Activated CD4-positive, alpha-beta T cell treated with anti-CD3 and anti-CD28 coated beads, Interleukin-2, amount 10 ng/mL, durations not matched to agents 7 days and 5 days (primary cell): Measurements from ENCODE around the gene FIGLA. TPM values are rescaled to one million over a fixed set of nuclear protein-coding genes. Genes with fewer than 3 reads are reported as not detected.

ENCODE experiments used
- CTCF ChIA-PET: fragments of 350-600 bp; sonication (Branson Sonifier 250); formaldehyde crosslinking; loops from one replicate; lab custom pipeline; 2021; ENCODE audit warnings: antibody characterized with exemption; lab: Charles Lee
- POLR2A ChIA-PET: fragments of 350-600 bp; sonication (Branson Sonifier 250); formaldehyde crosslinking; loops from one replicate; lab custom pipeline; 2021; ENCODE audit warnings: antibody characterized with exemption; lab: Charles Lee
- DNase-seq: peaks from one replicate; pipeline ENCODE4 v3.0.0-alpha.2; 2020
- H3K27ac Mint-ChIP-seq: one replicate; pipeline ENCODE4 v1.8.0; 2021; ENCODE audit warnings: mild to moderate bottlenecking, moderate library complexity, mixed read lengths
- H3K27me3 Mint-ChIP-seq: one replicate; pipeline ENCODE4 v1.8.0; 2021; ENCODE audit warnings: mixed read lengths
- H3K36me3 Mint-ChIP-seq: one replicate; pipeline ENCODE4 v1.8.0; 2021; ENCODE audit warnings: low read depth, mixed read lengths
- H3K4me1 Mint-ChIP-seq: one replicate; pipeline ENCODE4 v1.8.0; 2021; ENCODE audit warnings: mixed read lengths
- H3K4me3 Mint-ChIP-seq: one replicate; pipeline ENCODE4 v1.8.0; 2021; ENCODE audit warnings: mild to moderate bottlenecking, moderate library complexity, mixed read lengths
- H3K9me3 Mint-ChIP-seq: one replicate; pipeline ENCODE4 v1.8.0; 2021; ENCODE audit warnings: mixed read lengths
- total RNA-seq, 2 experiments: library from RNA; stranded (reverse); gene quantifications; one replicate each; pipeline ENCODE4 v1.2.3, GENCODE V29; 2021

The FIGLA gene
- total RNA-seq, 2 experiments from 2014 or later, result not detected

- peaks cover 33% of the 10 kb centered on the region for H3K27me3 Mint-ChIP-seq
- no peaks in the 10 kb centered on the region for H3K36me3 Mint-ChIP-seq
- no peaks in the 10 kb centered on the region for H3K9me3 Mint-ChIP-seq
- DNase-seq, result no peak
- H3K4me1 Mint-ChIP-seq, result peaks cover 23% of the 10 kb centered on the region
- CTCF ChIA-PET, result interaction anchor here (0.6 to 1.3 kb wide), 2 partner anchors 15 to 148 kb away, joined by 3 read pairs; no protein-coding TSS in a partner anchor
- POLR2A ChIA-PET, result no interaction called here
- peak overlapping the region; percentile 77 for H3K4me3 Mint-ChIP-seq
- peak overlapping the region; percentile 31 for H3K27ac Mint-ChIP-seq
These were observed 23.9 kb downstream of the FIGLA start for GRCh38 chr2:70766357-70767078.

GRCh38 chr2:70765507-70765906, 24.9 kb downstream of the FIGLA start:
- Mint-ChIP-seq H3K4me3 (no peak overlapping the region), H3K4me1 (peaks cover 23% of the 10 kb centered on the region), H3K9me3 (no peaks in the 10 kb centered on the region), H3K27ac (no peak overlapping the region), H3K36me3 (no peaks in the 10 kb centered on the region), H3K27me3 (peaks cover 33% of the 10 kb centered on the region)
- no peak for DNase-seq
- ChIA-PET CTCF (interaction anchor here (0.8 to 1.3 kb wide), 3 partner anchors 14 to 31 kb away, joined by 3 read pairs; no protein-coding TSS in a partner anchor), POLR2A (no interaction called here)

GRCh38 chr2:70759446-70759845, 31.0 kb downstream of the FIGLA start:
- POLR2A ChIA-PET, result no interaction called here
- CTCF ChIA-PET, result interaction anchor here (1.5 kb wide), 1 partner anchor 9 kb away, joined by 5 read pairs; the partner anchor contains the start of gene ADD2
- no peaks in the 10 kb centered on the region for H3K36me3 Mint-ChIP-seq
- no peaks in the 10 kb centered on the region for H3K4me1 Mint-ChIP-seq
- no peak overlapping the region for H3K27ac Mint-ChIP-seq
- no peak overlapping the region for H3K4me3 Mint-ChIP-seq
- DNase-seq, result no peak
- H3K9me3 Mint-ChIP-seq, result no peaks in the 10 kb centered on the region
- H3K27me3 Mint-ChIP-seq, result no peaks in the 10 kb centered on the region

GRCh38 chr2:70757966-70758365, 32.5 kb downstream of the FIGLA start:
- DNase-seq, result no peak
- ChIA-PET CTCF (interaction anchor here (1.1 kb wide), 1 partner anchor 19 kb away, joined by 3 read pairs; no protein-coding TSS in a partner anchor), POLR2A (no interaction called here)
- H3K36me3 Mint-ChIP-seq, result no peaks in the 10 kb centered on the region
- no peaks in the 10 kb centered on the region for H3K4me1 Mint-ChIP-seq
- no peaks in the 10 kb centered on the region for H3K9me3 Mint-ChIP-seq
- no peaks in the 10 kb centered on the region for H3K27me3 Mint-ChIP-seq
- no peak overlapping the region for H3K27ac Mint-ChIP-seq
- H3K4me3 Mint-ChIP-seq, result no peak overlapping the region

GRCh38 chr2:70757360-70757759, 33.1 kb downstream of the FIGLA start:
- H3K27me3 Mint-ChIP-seq, result no peaks in the 10 kb centered on the region
- ChIA-PET POLR2A (no interaction called here), CTCF (no interaction called here)
- H3K4me1 Mint-ChIP-seq, result no peaks in the 10 kb centered on the region
- H3K27ac Mint-ChIP-seq, result no peak overlapping the region
- DNase-seq, result no peak
- no peaks in the 10 kb centered on the region for H3K36me3 Mint-ChIP-seq
- H3K9me3 Mint-ChIP-seq, result no peaks in the 10 kb centered on the region
- H3K4me3 Mint-ChIP-seq, result no peak overlapping the region

GRCh38 chr2:70756128-70756527, 34.3 kb downstream of the FIGLA start:
- POLR2A ChIA-PET, result no interaction called here
- CTCF ChIA-PET, result no interaction called here
- Mint-ChIP-seq H3K4me3 (no peak overlapping the region), H3K9me3 (no peaks in the 10 kb centered on the region), H3K4me1 (no peaks in the 10 kb centered on the region), H3K36me3 (no peaks in the 10 kb centered on the region), H3K27me3 (no peaks in the 10 kb centered on the region), H3K27ac (no peak overlapping the region)
- DNase-seq, result no peak

- no peak overlapping the region for H3K4me3 Mint-ChIP-seq
- H3K36me3 Mint-ChIP-seq, result no peaks in the 10 kb centered on the region
- no peak for DNase-seq
- H3K4me1 Mint-ChIP-seq, result no peaks in the 10 kb centered on the region
- H3K9me3 Mint-ChIP-seq, result peaks cover under 1% of the 10 kb centered on the region
- no peak overlapping the region for H3K27ac Mint-ChIP-seq
- H3K27me3 Mint-ChIP-seq, result peaks cover under 1% of the 10 kb centered on the region
- CTCF ChIA-PET, result no interaction called here
- POLR2A ChIA-PET, result no interaction called here
These were observed 36.5 kb downstream of the FIGLA start for GRCh38 chr2:70753902-70754301.

- POLR2A ChIA-PET, result no interaction called here
- CTCF ChIA-PET, result interaction anchor here (2.8 kb wide), 1 partner anchor 15 kb away, joined by 7 read pairs; the partner anchor contains the start of gene ADD2
- Mint-ChIP-seq H3K4me3 (no peak overlapping the region), H3K4me1 (peaks cover 2% of the 10 kb centered on the region), H3K9me3 (peaks cover 2% of the 10 kb centered on the region), H3K27ac (no peak overlapping the region), H3K27me3 (peaks cover 2% of the 10 kb centered on the region), H3K36me3 (no peaks in the 10 kb centered on the region)
- DNase-seq, result no peak
These were observed 37.4 kb downstream of the FIGLA start for GRCh38 chr2:70753031-70753430.

GRCh38 chr2:70752396-70752795, 38.0 kb downstream of the FIGLA start:
- Mint-ChIP-seq H3K4me3 (no peak overlapping the region), H3K27ac (no peak overlapping the region), H3K36me3 (no peaks in the 10 kb centered on the region), H3K4me1 (peaks cover 2% of the 10 kb centered on the region), H3K9me3 (peaks cover 4% of the 10 kb centered on the region), H3K27me3 (peaks cover 2% of the 10 kb centered on the region)
- ChIA-PET POLR2A (no interaction called here), CTCF (interaction anchor here (2.8 kb wide), 1 partner anchor 16 kb away, joined by 7 read pairs; the partner anchor contains the start of gene ADD2)
- DNase-seq, result no peak

- CTCF ChIA-PET, result interaction anchor here (2.8 kb wide), 1 partner anchor 16 kb away, joined by 7 read pairs; the partner anchor contains the start of gene ADD2
These were observed 38.6 kb downstream of the FIGLA start for GRCh38 chr2:70751881-70752280.

GRCh38 chr2:70750320-70750719, 40.1 kb downstream of the FIGLA start:
- Mint-ChIP-seq H3K36me3 (no peaks in the 10 kb centered on the region), H3K4me3 (no peak overlapping the region), H3K9me3 (peaks cover 6% of the 10 kb centered on the region), H3K4me1 (peaks cover 2% of the 10 kb centered on the region), H3K27ac (no peak overlapping the region), H3K27me3 (peaks cover 2% of the 10 kb centered on the region)
- ChIA-PET CTCF (interaction anchor here (2.8 kb wide), 1 partner anchor 18 kb away, joined by 7 read pairs; the partner anchor contains the start of gene ADD2), POLR2A (no interaction called here)
- DNase-seq, result no peak

More at GRCh38 chr2:70751881-70752280, 38.6 kb downstream of the FIGLA start:
- POLR2A ChIA-PET, result no interaction called here
- no peaks in the 10 kb centered on the region for H3K36me3 Mint-ChIP-seq
- no peak for DNase-seq
- H3K27ac Mint-ChIP-seq, result no peak overlapping the region
- peaks cover 2% of the 10 kb centered on the region for H3K27me3 Mint-ChIP-seq
- no peak overlapping the region for H3K4me3 Mint-ChIP-seq
- peaks cover 6% of the 10 kb centered on the region for H3K9me3 Mint-ChIP-seq
- H3K4me1 Mint-ChIP-seq, result peaks cover 2% of the 10 kb centered on the region

- CTCF ChIA-PET, result no interaction called here
- H3K4me3 Mint-ChIP-seq, result no peak overlapping the region
These were observed 42.2 kb downstream of the FIGLA start for GRCh38 chr2:70748002-70748784.

GRCh38 chr2:70747284-70747683, 43.2 kb downstream of the FIGLA start:
- H3K4me3 Mint-ChIP-seq, result no peak overlapping the region
- CTCF ChIA-PET, result no interaction called here

More at GRCh38 chr2:70748002-70748784, 42.2 kb downstream of the FIGLA start:
- POLR2A ChIA-PET, result no interaction called here
- Mint-ChIP-seq H3K27me3 (peaks cover 2% of the 10 kb centered on the region), H3K9me3 (peaks cover 6% of the 10 kb centered on the region), H3K27ac (no peak overlapping the region), H3K36me3 (no peaks in the 10 kb centered on the region), H3K4me1 (peaks cover 2% of the 10 kb centered on the region)
- no peak for DNase-seq

More at GRCh38 chr2:70747284-70747683, 43.2 kb downstream of the FIGLA start:
- POLR2A ChIA-PET, result no interaction called here
- DNase-seq, result no peak
- no peaks in the 10 kb centered on the region for H3K36me3 Mint-ChIP-seq
- no peak overlapping the region for H3K27ac Mint-ChIP-seq
- H3K9me3 Mint-ChIP-seq, result peaks cover 6% of the 10 kb centered on the region
- H3K27me3 Mint-ChIP-seq, result peaks cover 2% of the 10 kb centered on the region
- H3K4me1 Mint-ChIP-seq, result peaks cover 2% of the 10 kb centered on the region
